GM12891 (cell line): ENCODE results near the gene PAIP2.

Source experiments
- DNase-seq: peaks from one replicate; pipeline ENCODE4 v3.0.0; 2011; ENCODE audit warnings: low spot score; ENCODE audit not compliant: insufficient read length
- FAIRE-seq: peaks from 2 replicates; lab custom pipeline; 2011; peaks lifted over from hg19 to GRCh38; lab: Jason Lieb, UNC
- PAX5 ChIP-seq: IDR thresholded peaks from 2 replicates; pipeline ENCODE4 v1.6.1; 2011; ENCODE audit warnings: low read length, moderate library complexity, mild to moderate bottlenecking; ENCODE audit not compliant: insufficient read depth, severe bottlenecking
- POLR2A ChIP-seq: IDR thresholded peaks from 2 replicates; pipeline ENCODE4 v1.6.1; 2011; ENCODE audit warnings: low read depth, low read length, control low read depth
- POLR2AphosphoS5 ChIP-seq: IDR thresholded peaks from 2 replicates; pipeline ENCODE4 v1.6.1; 2011; ENCODE audit warnings: low read depth, low read length, control low read depth
- POU2F2 ChIP-seq: IDR thresholded peaks from 2 replicates; pipeline ENCODE4 v1.6.1; 2011; ENCODE audit warnings: low read depth, mild to moderate bottlenecking, control low read depth, low read length, moderate library complexity
- SPI1 ChIP-seq: IDR thresholded peaks from 2 replicates; pipeline ENCODE4 v1.6.1; 2011; ENCODE audit warnings: low read depth, low read length, control low read depth
- TAF1 ChIP-seq: IDR thresholded peaks from 2 replicates; pipeline ENCODE4 v1.6.1; 2011; ENCODE audit warnings: low read depth, low read length, control low read depth

PAIP2 gene

GRCh38 chr5:139358064-139358463 lies 16.4 kb downstream of the PAIP2 start:
- TF ChIP-seq POU2F2 (no peak), SPI1 (no peak), POLR2A (no peak)
- FAIRE-seq (no peak), DNase-seq (no peak)

GRCh38 chr5:139360384-139360783 lies 18.7 kb downstream of the PAIP2 start:
- DNase-seq (no peak), FAIRE-seq (no peak)
- TF ChIP-seq POU2F2 = no peak
- TF ChIP-seq PAX5 = no peak
- TF ChIP-seq POLR2A = no peak
- TF ChIP-seq TAF1 = no peak
- no peak for TF ChIP-seq SPI1
- TF ChIP-seq POLR2AphosphoS5 = no peak

DNA sequence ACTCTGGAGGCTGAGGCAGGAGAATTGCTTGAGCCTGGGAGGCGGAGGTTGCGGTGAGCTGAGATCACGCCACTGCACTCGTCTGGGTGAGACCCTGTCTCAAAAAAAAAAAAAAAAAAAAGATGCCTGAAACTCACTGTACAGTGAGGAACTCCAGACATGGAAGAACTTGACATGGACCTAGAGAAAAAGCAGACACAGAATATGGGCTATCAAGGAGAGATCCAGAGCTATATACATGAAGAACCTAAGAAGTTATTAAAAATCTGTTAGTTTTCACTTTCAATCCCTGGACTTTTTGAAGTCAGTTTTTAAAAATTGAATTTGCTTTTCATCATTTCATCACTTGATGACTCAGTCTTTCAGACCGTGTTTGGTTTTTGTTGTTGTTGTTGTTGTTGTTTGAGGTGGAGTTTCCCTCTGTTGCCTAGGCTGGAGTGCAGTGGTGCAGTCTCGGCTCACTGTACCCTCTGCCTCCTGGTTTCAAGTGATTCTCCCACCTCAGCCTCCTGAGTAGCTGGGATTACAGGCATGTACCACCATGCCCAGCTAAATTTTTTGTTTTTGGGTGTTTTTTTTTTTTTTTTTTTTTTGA lies 20.3 kb downstream of the PAIP2 start:
- TF ChIP-seq POLR2A = no peak
- TF ChIP-seq SPI1 = no peak
- TF ChIP-seq POU2F2 = no peak
- no peak for TF ChIP-seq PAX5
- TF ChIP-seq TAF1 = no peak
- TF ChIP-seq POLR2AphosphoS5 = no peak
- DNase-seq (no peak), FAIRE-seq (no peak)

DNA sequence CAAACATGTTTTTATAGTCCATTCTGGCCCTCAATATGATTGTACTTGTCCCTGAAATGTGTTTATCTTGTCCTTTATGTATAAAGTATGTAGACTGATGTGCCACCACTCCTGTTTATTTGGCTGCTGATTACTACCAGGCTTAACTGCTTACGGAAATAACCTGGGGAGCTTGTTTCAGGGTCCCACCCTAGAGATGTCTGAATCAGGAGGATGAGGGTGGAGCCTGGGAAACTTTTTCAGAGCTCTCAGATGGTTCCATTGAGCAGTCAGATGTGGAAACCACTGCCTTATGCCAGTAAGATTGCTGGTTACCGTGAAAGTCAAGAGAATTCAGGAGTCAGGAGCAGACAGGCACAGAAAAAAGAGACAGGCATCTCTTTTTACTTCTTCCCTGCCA lies 22.3 kb downstream of the PAIP2 start:
- FAIRE-seq (no peak), DNase-seq (no peak)
- TF ChIP-seq SPI1 = no peak
- no peak for TF ChIP-seq TAF1
- no peak for TF ChIP-seq POU2F2
- TF ChIP-seq POLR2AphosphoS5 = no peak
- TF ChIP-seq POLR2A = no peak
- TF ChIP-seq PAX5 = no peak

GRCh38 chr5:139364466-139364865 lies 22.8 kb downstream of the PAIP2 start:
- TF ChIP-seq SPI1 = no peak
- no peak for TF ChIP-seq TAF1
- TF ChIP-seq POLR2AphosphoS5 = no peak
- no peak for TF ChIP-seq POLR2A
- no peak for TF ChIP-seq PAX5
- no peak for TF ChIP-seq POU2F2
- DNase-seq = no peak
- no peak for FAIRE-seq

- FAIRE-seq (no peak), DNase-seq (no peak)
- no peak for TF ChIP-seq PAX5
- no peak for TF ChIP-seq TAF1
- TF ChIP-seq SPI1 = no peak
- TF ChIP-seq POU2F2 = no peak
- TF ChIP-seq POLR2A = no peak
- no peak for TF ChIP-seq POLR2AphosphoS5
Observed at GRCh38 chr5:139368613-139369012, 27.0 kb downstream of the PAIP2 start.

GRCh38 chr5:139369181-139369580 lies 27.5 kb downstream of the PAIP2 start:
- FAIRE-seq (no peak), DNase-seq (no peak)
- no peak for TF ChIP-seq PAX5
- TF ChIP-seq SPI1 = no peak
- no peak for TF ChIP-seq TAF1
- no peak for TF ChIP-seq POU2F2
- TF ChIP-seq POLR2A = no peak
- TF ChIP-seq POLR2AphosphoS5 = no peak

- no peak for TF ChIP-seq PAX5
- TF ChIP-seq TAF1 = no peak
- DNase-seq (no peak), FAIRE-seq (no peak)
Observed at GRCh38 chr5:139371482-139372435, 30.1 kb downstream of the PAIP2 start.

- no peak for TF ChIP-seq SPI1
- TF ChIP-seq POLR2A = no peak
- no peak for TF ChIP-seq POLR2AphosphoS5
- TF ChIP-seq POU2F2 = no peak
- no peak for TF ChIP-seq TAF1
- no peak for TF ChIP-seq PAX5
- peak; percentile 47 for FAIRE-seq
- DNase-seq = no peak
Observed at GRCh38 chr5:139374909-139375308, 33.3 kb downstream of the PAIP2 start.

DNA sequence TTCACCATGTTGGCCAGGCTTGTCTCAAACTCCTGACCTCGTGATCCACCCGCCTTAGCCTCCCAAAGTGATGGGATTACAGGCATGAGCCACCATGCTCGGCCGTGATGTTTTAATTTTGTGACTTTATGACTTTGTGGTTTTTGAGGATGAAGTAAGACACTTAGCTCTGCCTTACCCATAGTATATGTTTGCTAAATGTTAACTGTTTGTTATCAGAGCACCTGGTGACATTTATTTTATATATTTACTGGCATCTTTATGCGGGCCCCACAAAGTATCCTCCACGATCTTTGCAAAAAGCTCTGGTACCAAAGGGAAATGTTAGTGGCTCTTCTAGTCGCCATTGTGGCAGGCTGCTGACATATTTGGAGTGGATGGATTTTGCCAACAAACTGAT lies 34.7 kb downstream of the PAIP2 start:
- FAIRE-seq (no peak), DNase-seq (no peak)
- TF ChIP-seq PAX5 (no peak), POLR2A (no peak), TAF1 (no peak), POLR2AphosphoS5 (no peak)
